ENCODE measurements around the gene RPL36AL. TPM values are rescaled to one million over a fixed set of nuclear protein-coding genes. Genes with fewer than 3 reads are reported as not detected.

RPL36AL gene
- total RNA-seq, 4 donors from 2014 or later: 60.6 to 388 (median 166) TPM

- DNase-seq: no peak
- Histone ChIP-seq H3K27me3 (no peaks in the 10 kb centered on the region), H3K4me3 (no peak overlapping the region), H3K36me3 (no peaks in the 10 kb centered on the region), H3K9me3 (no peaks in the 10 kb centered on the region), H3K27ac (peak overlapping the region in 1 of 2 donors; percentile 17), H3K4me1 (no peaks in the 10 kb centered on the region)
- intact Hi-C loops (cut with DNase I; ENCODE audit: low total_unique reads): no loop called here
- TF ChIP-seq CTCF (IDR thresholded peaks at IDR 0.05) (no peak), POLR2A (IDR thresholded peaks at IDR 0.05) (no peak)
Measured at GRCh38 chr14:49642163-49642562, 21.7 kb upstream of the RPL36AL start.

GRCh38 chr14:49641697-49642129 lies 21.3 kb upstream of the RPL36AL start:
- no peak overlapping the region for H3K4me3 ChIP-seq
- H3K36me3 ChIP-seq: no peaks in the 10 kb centered on the region
- no peaks in the 10 kb centered on the region for H3K9me3 ChIP-seq
- TF ChIP-seq CTCF (IDR thresholded peaks at IDR 0.05): no peak
- TF ChIP-seq POLR2A (IDR thresholded peaks at IDR 0.05): no peak
- H3K27ac ChIP-seq: peak overlapping the region; percentile 6 to 17
- DNase-seq: no peak
- H3K27me3 ChIP-seq: no peaks in the 10 kb centered on the region
- no peaks in the 10 kb centered on the region for H3K4me1 ChIP-seq
- intact Hi-C loops (cut with DNase I; ENCODE audit: low total_unique reads): no loop called here

- Histone ChIP-seq H3K4me1 (peaks cover 0 to 6% of the 10 kb centered on the region in 2 donors), H3K27me3 (no peaks in the 10 kb centered on the region), H3K36me3 (no peaks in the 10 kb centered on the region), H3K9me3 (no peaks in the 10 kb centered on the region), H3K27ac (no peak overlapping the region), H3K4me3 (no peak overlapping the region)
- TF ChIP-seq CTCF (IDR thresholded peaks at IDR 0.05) (no peak), POLR2A (IDR thresholded peaks at IDR 0.05) (no peak)
- no peak for DNase-seq
- intact Hi-C loops (cut with DNase I; ENCODE audit: low total_unique reads): no loop called here
Measured at GRCh38 chr14:49640540-49641417, 20.4 kb upstream of the RPL36AL start.

GRCh38 chr14:49637534-49638078 lies 17.2 kb upstream of the RPL36AL start:
- Histone ChIP-seq H3K4me3 (no peak overlapping the region), H3K9me3 (no peaks in the 10 kb centered on the region), H3K27me3 (no peaks in the 10 kb centered on the region), H3K36me3 (no peaks in the 10 kb centered on the region), H3K4me1 (peaks cover 0 to 6% of the 10 kb centered on the region in 2 donors), H3K27ac (no peak overlapping the region)
- intact Hi-C loops (cut with DNase I; ENCODE audit: low total_unique reads): loop anchor here (5.0 kb wide), 1 partner anchor 150 kb away; no protein-coding TSS in a partner anchor
- TF ChIP-seq CTCF (IDR thresholded peaks at IDR 0.05): no peak
- no peak for TF ChIP-seq POLR2A (IDR thresholded peaks at IDR 0.05)
- no peak for DNase-seq

GRCh38 chr14:49636866-49637265 lies 16.4 kb upstream of the RPL36AL start:
- Histone ChIP-seq H3K4me3 (no peak overlapping the region), H3K4me1 (peaks cover 0 to 6% of the 10 kb centered on the region in 2 donors), H3K9me3 (no peaks in the 10 kb centered on the region), H3K27ac (no peak overlapping the region), H3K27me3 (no peaks in the 10 kb centered on the region), H3K36me3 (no peaks in the 10 kb centered on the region)
- intact Hi-C loops (cut with DNase I; ENCODE audit: low total_unique reads): loop anchor here (5.0 kb wide), 1 partner anchor 150 kb away; no protein-coding TSS in a partner anchor
- no peak for DNase-seq
- TF ChIP-seq POLR2A (IDR thresholded peaks at IDR 0.05): no peak
- TF ChIP-seq CTCF (IDR thresholded peaks at IDR 0.05): no peak
